HEK293 (cell line): ENCODE results near the gene ALKBH3.

Experiments
- CTCF ChIA-PET: fragments of 350-600 bp; formaldehyde crosslinking; extraction: SDS; loops from one replicate; lab custom pipeline; 2021; ENCODE audit warnings: antibody characterized with exemption; lab: Yijun Ruan, JAX
- POLR2A ChIA-PET: fragments of 300-600 bp; formaldehyde crosslinking; extraction: SDS; loops from one replicate; lab custom pipeline; 2020; ENCODE audit warnings: antibody characterized with exemption, inconsistent platforms; lab: Yijun Ruan, JAX
- H3K27ac ChIP-seq: fragments of 200-500 bp; sonication (Bioruptor generic); 2 replicates; pipeline ENCODE4 v1.5.1; 2014; ENCODE audit warnings: low read depth, low read length, control low read depth, inconsistent platforms; ENCODE audit errors: extremely low read depth
- H3K36me3 ChIP-seq, 2 experiments: fragments of 200-500 bp in 1 of 2; sonication (Bioruptor generic) in 1 of 2; 1 replicate in 1 of 2; 2 replicates in 1 of 2; pipeline ENCODE4 v1.5.1; 2014 to 2017; ENCODE audit warnings: inconsistent platforms in 2 of 2, low read length in 2 of 2; ENCODE audit not compliant: control insufficient read depth in 2 of 2, insufficient read depth in 1 of 2
- H3K4me1 ChIP-seq: fragments of 200-500 bp; sonication (Bioruptor generic); 2 replicates; pipeline ENCODE4 v1.5.1; 2014; ENCODE audit warnings: mild to moderate bottlenecking, low read length, inconsistent platforms; ENCODE audit not compliant: control insufficient read depth, insufficient read depth
- H3K4me3 ChIP-seq: 2 replicates; pipeline ENCODE4 v1.5.1; 2011; ENCODE audit warnings: low read depth, mild to moderate bottlenecking, control low read depth, low read length, moderate library complexity
- H3K9me3 ChIP-seq: fragments of 200-500 bp; sonication (Bioruptor generic); 2 replicates; pipeline ENCODE4 v1.5.1; 2014; ENCODE audit warnings: low read depth, low read length, inconsistent platforms; ENCODE audit not compliant: control insufficient read depth, insufficient read depth
- BCL6B ChIP-seq: fragments of 450-650 bp; formaldehyde crosslinking; IDR thresholded peaks from 2 replicates; pipeline ENCODE4 v1.5.1; 2017; ENCODE audit warnings: missing biosample characterization, missing genetic modification characterization
- GLI2 ChIP-seq: fragments of 450-650 bp; formaldehyde crosslinking; IDR thresholded peaks from 2 replicates; pipeline ENCODE4; 2017; ENCODE audit warnings: missing biosample characterization, missing genetic modification characterization, low read depth, borderline replicate concordance
- GLI4 ChIP-seq: fragments of 450-650 bp; formaldehyde crosslinking; IDR thresholded peaks from 2 replicates; pipeline ENCODE4 v1.5.1; 2016; ENCODE audit warnings: missing biosample characterization, missing genetic modification characterization
- REPIN1 ChIP-seq: fragments of 450-650 bp; formaldehyde crosslinking; IDR thresholded peaks from 2 replicates; pipeline ENCODE4 v1.5.1; 2017; ENCODE audit warnings: missing biosample characterization, missing genetic modification characterization, low read depth
- ZBTB44 ChIP-seq: fragments of 450-650 bp; IDR thresholded peaks from 2 replicates; pipeline ENCODE4 v1.5.1; 2018; ENCODE audit warnings: missing biosample characterization, mild to moderate bottlenecking, missing genetic modification characterization
- ZNF10 ChIP-seq: fragments of 450-650 bp; formaldehyde crosslinking; IDR thresholded peaks from 2 replicates; pipeline ENCODE4 v1.5.1; 2017; ENCODE audit warnings: missing biosample characterization, missing genetic modification characterization
- ZNF175 ChIP-seq: fragments of 450-650 bp; formaldehyde crosslinking; IDR thresholded peaks from 2 replicates; pipeline ENCODE4 v1.5.1; 2016; ENCODE audit warnings: missing biosample characterization, missing genetic modification characterization
- ZNF223 ChIP-seq: fragments of 450-650 bp; formaldehyde crosslinking; IDR thresholded peaks from 2 replicates; pipeline ENCODE4 v1.5.1; 2016; ENCODE audit warnings: missing biosample characterization, missing genetic modification characterization
- ZNF335 ChIP-seq: fragments of 450-650 bp; formaldehyde crosslinking; conservative IDR thresholded peaks from 2 replicates; pipeline ENCODE4 v1.5.1; 2016; ENCODE audit warnings: missing biosample characterization, missing genetic modification characterization
- ZNF529 ChIP-seq: fragments of 450-650 bp; formaldehyde crosslinking; IDR thresholded peaks from 2 replicates; pipeline ENCODE4 v1.5.1; 2017; ENCODE audit warnings: missing genetic modification characterization, missing biosample characterization; ENCODE audit not compliant: insufficient replicate concordance
- TF ChIP-seq, protein P1 (sequence below): fragments of 450-650 bp; formaldehyde crosslinking; IDR thresholded peaks from 2 replicates; pipeline ENCODE4 v1.5.1; 2016; ENCODE audit warnings: missing biosample characterization, missing genetic modification characterization
- TF ChIP-seq, protein P2 (sequence below): fragments of 450-650 bp; formaldehyde crosslinking; IDR thresholded peaks from 2 replicates; pipeline ENCODE4 v1.5.1; 2016; ENCODE audit warnings: missing biosample characterization, missing genetic modification characterization, low read depth

ALKBH3 gene

DNA sequence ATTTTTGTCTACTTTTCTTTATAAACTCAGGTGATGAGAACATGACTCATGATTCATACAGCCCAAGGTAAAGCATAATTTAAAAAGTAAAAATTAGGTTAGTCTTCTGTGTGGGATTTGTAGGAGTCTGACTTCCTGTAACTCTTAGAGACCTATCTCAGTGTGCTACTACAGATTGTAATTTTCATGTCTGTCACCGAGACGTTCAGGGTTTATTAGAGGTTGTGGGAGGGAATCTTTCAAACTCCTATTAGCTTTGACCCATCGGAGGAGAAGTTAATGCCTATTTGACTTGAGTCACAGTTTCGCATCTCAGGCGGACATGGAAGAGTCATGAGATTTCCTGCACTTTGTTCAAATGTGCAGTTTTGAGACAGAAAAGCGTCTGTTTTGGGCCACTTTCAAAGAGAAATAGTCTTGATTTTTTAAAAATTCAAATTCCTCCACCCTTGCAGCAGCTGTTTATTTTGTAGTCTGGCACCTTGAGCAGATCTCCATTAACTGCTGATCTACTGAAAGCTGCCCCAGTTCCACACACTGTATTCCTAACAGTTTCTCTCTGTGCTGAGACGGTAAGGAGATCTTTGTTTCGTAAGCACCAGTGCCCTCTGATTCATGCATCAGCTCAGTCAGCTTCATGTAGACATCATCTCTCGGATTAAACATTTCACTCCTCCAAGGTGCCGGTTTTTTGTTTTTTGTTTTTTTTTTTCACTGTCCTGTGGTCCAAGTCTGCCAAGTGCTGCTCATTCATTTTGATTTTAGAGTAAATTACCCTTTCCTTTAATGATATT, 24.3 kb downstream of the ALKBH3 start:
- Histone ChIP-seq H3K4me3 (no peak overlapping the region), H3K4me1 (no peaks in the 10 kb centered on the region), H3K27ac (no peak overlapping the region), H3K9me3 (no peaks in the 10 kb centered on the region), H3K36me3 (peaks cover 0 to 55% of the 10 kb centered on the region in 2 experiments)
- ChIA-PET CTCF (interaction anchor here (0.8 to 2.4 kb wide), 2 partner anchors 15 to 40 kb away, joined by 3 to 14 read pairs; no protein-coding TSS in a partner anchor), POLR2A (no interaction called here)
- TF ChIP-seq GLI4 (no peak), REPIN1 (tag by site-specific recombination) (no peak), ZBTB44 (no peak), ZNF529 (tag by site-specific recombination) (no peak), ZNF175 (tag by site-specific recombination) (no peak), GLI2 (no peak), ZNF223 (no peak), ZNF335 (tag by site-specific recombination) (no peak), BCL6B (tag by site-specific recombination) (no peak)
- TF ChIP-seq, protein P1, sequence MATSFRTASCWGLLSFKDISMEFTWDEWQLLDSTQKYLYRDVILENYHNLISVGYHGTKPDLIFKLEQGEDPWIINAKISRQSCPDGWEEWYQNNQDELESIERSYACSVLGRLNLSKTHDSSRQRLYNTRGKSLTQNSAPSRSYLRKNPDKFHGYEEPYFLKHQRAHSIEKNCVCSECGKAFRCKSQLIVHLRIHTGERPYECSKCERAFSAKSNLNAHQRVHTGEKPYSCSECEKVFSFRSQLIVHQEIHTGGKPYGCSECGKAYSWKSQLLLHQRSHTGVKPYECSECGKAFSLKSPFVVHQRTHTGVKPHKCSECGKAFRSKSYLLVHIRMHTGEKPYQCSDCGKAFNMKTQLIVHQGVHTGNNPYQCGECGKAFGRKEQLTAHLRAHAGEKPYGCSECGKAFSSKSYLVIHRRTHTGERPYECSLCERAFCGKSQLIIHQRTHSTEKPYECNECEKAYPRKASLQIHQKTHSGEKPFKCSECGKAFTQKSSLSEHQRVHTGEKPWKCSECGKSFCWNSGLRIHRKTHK (tag by site-specific recombination): no peak
- TF ChIP-seq, protein P2, sequence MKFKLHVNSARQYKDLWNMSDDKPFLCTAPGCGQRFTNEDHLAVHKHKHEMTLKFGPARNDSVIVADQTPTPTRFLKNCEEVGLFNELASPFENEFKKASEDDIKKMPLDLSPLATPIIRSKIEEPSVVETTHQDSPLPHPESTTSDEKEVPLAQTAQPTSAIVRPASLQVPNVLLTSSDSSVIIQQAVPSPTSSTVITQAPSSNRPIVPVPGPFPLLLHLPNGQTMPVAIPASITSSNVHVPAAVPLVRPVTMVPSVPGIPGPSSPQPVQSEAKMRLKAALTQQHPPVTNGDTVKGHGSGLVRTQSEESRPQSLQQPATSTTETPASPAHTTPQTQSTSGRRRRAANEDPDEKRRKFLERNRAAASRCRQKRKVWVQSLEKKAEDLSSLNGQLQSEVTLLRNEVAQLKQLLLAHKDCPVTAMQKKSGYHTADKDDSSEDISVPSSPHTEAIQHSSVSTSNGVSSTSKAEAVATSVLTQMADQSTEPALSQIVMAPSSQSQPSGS (tag by site-specific recombination): no peak

DNA sequence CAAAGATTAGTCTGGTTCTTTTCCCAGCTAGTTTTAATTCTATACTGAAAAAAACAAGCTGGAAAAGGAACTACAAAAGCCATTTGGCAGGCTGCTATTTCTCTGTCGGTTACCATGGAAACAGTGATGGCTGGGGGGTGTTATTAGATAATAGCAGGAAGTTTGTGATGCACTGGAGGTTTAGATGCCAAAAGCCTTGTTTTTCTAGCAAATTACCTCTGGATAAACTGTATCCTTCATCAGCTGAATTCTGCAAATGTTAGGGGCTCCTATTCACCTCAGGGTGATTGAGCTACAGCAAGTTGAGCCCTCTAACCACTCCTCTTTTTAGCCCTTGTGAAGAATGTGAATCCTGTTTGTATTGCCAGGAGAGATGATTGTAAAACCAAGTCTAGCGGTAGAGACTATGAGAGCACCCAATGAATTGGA, 25.2 kb downstream of the ALKBH3 start:
- Histone ChIP-seq H3K9me3 (no peaks in the 10 kb centered on the region), H3K36me3 (peaks cover 0 to 59% of the 10 kb centered on the region in 2 experiments), H3K4me3 (no peak overlapping the region), H3K4me1 (no peaks in the 10 kb centered on the region), H3K27ac (no peak overlapping the region)
- POLR2A ChIA-PET: no interaction called here
- TF ChIP-seq ZNF10 (tag by site-specific recombination): no peak
- CTCF ChIA-PET: interaction anchor here (0.6 to 2.7 kb wide), 3 partner anchors 12 to 340 kb away, joined by 3 to 13 read pairs (median 3); no protein-coding TSS in a partner anchor
